OCI-LY1 (cell line): ENCODE results near the gene GUCA1A.

Experiments used
- H2AFZ ChIP-seq: fragments of 200-600 bp; sonication (generic), shearing (Covaris generic); 2 replicates; pipeline ENCODE4 v1.6.0; 2014; ENCODE audit warnings: antibody characterized with exemption, mild to moderate bottlenecking, low read length
- H3F3A ChIP-seq: fragments of 200-600 bp; sonication (generic), shearing (Covaris generic); 2 replicates; pipeline ENCODE4 v1.6.0; 2014; ENCODE audit warnings: mild to moderate bottlenecking, antibody characterized with exemption, low read length, moderate library complexity; ENCODE audit not compliant: insufficient read depth
- H3K27ac ChIP-seq: fragments of 200-600 bp; sonication (generic); 2 replicates; pipeline ENCODE4 v1.5.1; 2014; ENCODE audit warnings: low read length, mixed run types, mild to moderate bottlenecking, low read depth; ENCODE audit not compliant: poor library complexity, severe bottlenecking
- H3K27me3 ChIP-seq: fragments of 200-600 bp; sonication (generic); 2 replicates; pipeline ENCODE4 v1.6.0; 2014; ENCODE audit warnings: antibody characterized with exemption, mild to moderate bottlenecking, low read length, moderate library complexity; ENCODE audit not compliant: insufficient read depth
- H3K36me3 ChIP-seq: fragments of 200-600 bp; sonication (generic); 2 replicates; pipeline ENCODE4 v1.6.1; 2014; ENCODE audit warnings: mild to moderate bottlenecking, antibody characterized with exemption, low read length, moderate library complexity, mixed read lengths; ENCODE audit not compliant: insufficient read depth
- H3K4me1 ChIP-seq: fragments of 200-600 bp; sonication (generic); 2 replicates; pipeline ENCODE4 v1.5.1; 2014; ENCODE audit warnings: mild to moderate bottlenecking, low read length, moderate library complexity; ENCODE audit not compliant: insufficient read depth, severe bottlenecking
- H3K4me2 ChIP-seq: fragments of 200-600 bp; sonication (generic), shearing (Covaris generic); 2 replicates; pipeline ENCODE4 v1.6.1; 2014; ENCODE audit warnings: low read length
- H3K4me3 ChIP-seq: fragments of 200-600 bp; sonication (generic); 2 replicates; pipeline ENCODE4 v1.5.1; 2014; ENCODE audit warnings: low read length, low read depth, mild to moderate bottlenecking, mixed read lengths; ENCODE audit not compliant: poor library complexity, severe bottlenecking
- H3K79me2 ChIP-seq: fragments of 200-600 bp; shearing (Covaris generic); 2 replicates; pipeline ENCODE4 v1.6.1; 2016; ENCODE audit warnings: mixed run types, low read length, mixed read lengths; ENCODE audit not compliant: insufficient read depth
- H3K9ac ChIP-seq: fragments of 200-600 bp; sonication (generic), shearing (Covaris generic); 2 replicates; pipeline ENCODE4 v1.6.1; 2014; ENCODE audit warnings: mild to moderate bottlenecking, low read length, mixed read lengths
- H3K9me2 ChIP-seq: fragments of 200-600 bp; sonication (generic), shearing (Covaris generic); 2 replicates; pipeline ENCODE4 v1.6.1; 2014; ENCODE audit warnings: low read depth, mild to moderate bottlenecking, low read length, mixed read lengths
- H3K9me3 ChIP-seq: fragments of 200-600 bp; shearing (Covaris generic); 2 replicates; pipeline ENCODE4 v1.6.1; 2014; ENCODE audit warnings: low read length, mixed read lengths
- H4K20me1 ChIP-seq: fragments of 200-600 bp; sonication (generic), shearing (Covaris generic); 2 replicates; pipeline ENCODE4 v1.6.0; 2016; ENCODE audit warnings: mild to moderate bottlenecking, low read length; ENCODE audit not compliant: insufficient read depth
- EZH2 ChIP-seq: fragments of 200-600 bp; sonication (generic), shearing (Covaris generic); IDR thresholded peaks from 2 replicates; pipeline ENCODE4 v1.8.0; 2017; ENCODE audit warnings: borderline replicate concordance, mixed run types, mild to moderate bottlenecking, antibody characterized with exemption, low read length, moderate library complexity, mixed read lengths
- TF ChIP-seq, protein P1 (sequence below): fragments of 200-600 bp; sonication (generic), shearing (Covaris generic); IDR thresholded peaks from 2 replicates; pipeline ENCODE4 v1.5.1; 2017; ENCODE audit warnings: mild to moderate bottlenecking, antibody characterized with exemption, low read length, moderate library complexity, mixed read lengths

GUCA1A gene

DNA sequence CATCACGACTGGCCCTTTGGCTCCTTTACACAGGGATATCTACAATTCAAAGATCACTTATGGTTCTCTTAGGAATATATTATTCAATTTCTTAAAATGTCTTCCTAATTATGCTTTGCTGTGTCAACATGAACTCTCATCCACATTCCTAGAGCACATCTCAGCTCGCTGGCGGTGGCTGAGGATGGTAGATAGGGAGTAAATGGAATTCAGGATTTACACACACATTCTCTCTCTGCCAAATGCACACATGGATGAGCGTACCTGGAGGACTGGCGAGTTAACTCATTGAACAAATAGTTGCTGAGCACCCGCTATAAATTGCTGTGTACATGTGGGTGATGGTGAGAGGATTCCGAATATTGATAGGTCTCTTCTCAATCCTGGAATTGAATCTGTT, 49.3 kb downstream of the GUCA1A start:
- Histone ChIP-seq H3K4me3 (no peak overlapping the region), H3K9me2 (no peaks in the 10 kb centered on the region), H3K4me1 (peaks cover 5% of the 10 kb centered on the region), H3K9me3 (no peaks in the 10 kb centered on the region), H3F3A (no peaks in the 10 kb centered on the region), H3K27me3 (0 out of 2 replicates have a peak, but pooled peaks cover 4% of the 10 kb centered on the region), H4K20me1 (no peaks in the 10 kb centered on the region), H2AFZ (no peak overlapping the region), H3K9ac (no peak overlapping the region), H3K27ac (no peak overlapping the region), H3K79me2 (peaks cover 1% of the 10 kb centered on the region), H3K36me3 (no peaks in the 10 kb centered on the region), H3K4me2 (no peak overlapping the region)
- TF ChIP-seq, protein P1, sequence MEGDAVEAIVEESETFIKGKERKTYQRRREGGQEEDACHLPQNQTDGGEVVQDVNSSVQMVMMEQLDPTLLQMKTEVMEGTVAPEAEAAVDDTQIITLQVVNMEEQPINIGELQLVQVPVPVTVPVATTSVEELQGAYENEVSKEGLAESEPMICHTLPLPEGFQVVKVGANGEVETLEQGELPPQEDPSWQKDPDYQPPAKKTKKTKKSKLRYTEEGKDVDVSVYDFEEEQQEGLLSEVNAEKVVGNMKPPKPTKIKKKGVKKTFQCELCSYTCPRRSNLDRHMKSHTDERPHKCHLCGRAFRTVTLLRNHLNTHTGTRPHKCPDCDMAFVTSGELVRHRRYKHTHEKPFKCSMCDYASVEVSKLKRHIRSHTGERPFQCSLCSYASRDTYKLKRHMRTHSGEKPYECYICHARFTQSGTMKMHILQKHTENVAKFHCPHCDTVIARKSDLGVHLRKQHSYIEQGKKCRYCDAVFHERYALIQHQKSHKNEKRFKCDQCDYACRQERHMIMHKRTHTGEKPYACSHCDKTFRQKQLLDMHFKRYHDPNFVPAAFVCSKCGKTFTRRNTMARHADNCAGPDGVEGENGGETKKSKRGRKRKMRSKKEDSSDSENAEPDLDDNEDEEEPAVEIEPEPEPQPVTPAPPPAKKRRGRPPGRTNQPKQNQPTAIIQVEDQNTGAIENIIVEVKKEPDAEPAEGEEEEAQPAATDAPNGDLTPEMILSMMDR: no peak
- no peak for TF ChIP-seq EZH2

DNA sequence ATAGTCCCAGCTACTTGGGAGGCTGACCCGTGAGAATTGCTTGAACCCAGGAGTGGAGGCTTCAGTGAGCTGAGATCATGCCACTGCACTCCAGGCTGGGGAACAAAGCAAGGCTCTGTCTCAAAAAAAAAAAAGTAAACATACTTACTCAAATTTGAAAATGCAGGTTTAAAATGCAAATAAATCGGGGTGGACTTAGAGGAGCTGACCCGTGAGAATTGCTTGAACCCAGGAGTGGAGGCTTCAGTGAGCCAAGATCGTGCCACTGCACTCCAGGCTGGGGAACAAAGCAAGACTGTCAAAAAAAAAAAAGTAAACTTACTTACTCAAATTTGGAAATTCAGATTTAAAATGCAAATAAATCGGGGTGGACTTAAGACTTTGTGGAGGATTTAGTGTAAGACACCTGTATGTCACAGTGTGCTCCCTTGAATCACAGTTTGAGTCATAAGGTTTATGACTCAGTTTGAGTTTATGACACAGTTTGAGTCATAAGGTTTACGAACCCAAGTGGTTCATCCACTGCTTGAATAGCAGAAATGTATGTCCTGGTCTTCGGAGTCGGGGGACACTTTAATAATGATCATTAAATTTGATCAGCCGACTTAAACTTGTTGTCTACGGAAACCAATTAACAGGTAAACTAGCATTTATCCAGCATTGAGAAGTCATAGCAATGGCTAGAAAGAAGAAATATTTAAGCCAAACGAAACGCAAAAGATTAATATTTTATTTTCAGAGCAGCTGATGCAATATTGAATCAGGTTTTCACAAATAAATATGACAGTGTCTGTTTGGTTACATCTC, 51.3 kb downstream of the GUCA1A start:
- Histone ChIP-seq H3K9ac (no peak overlapping the region), H4K20me1 (no peaks in the 10 kb centered on the region), H3K27ac (no peak overlapping the region), H3K4me3 (no peak overlapping the region), H3F3A (no peaks in the 10 kb centered on the region), H3K79me2 (no peaks in the 10 kb centered on the region), H3K27me3 (0 out of 2 replicates have a peak, but pooled peaks cover 4% of the 10 kb centered on the region), H2AFZ (no peak overlapping the region), H3K9me3 (no peaks in the 10 kb centered on the region), H3K9me2 (no peaks in the 10 kb centered on the region), H3K36me3 (no peaks in the 10 kb centered on the region), H3K4me2 (no peak overlapping the region), H3K4me1 (no peaks in the 10 kb centered on the region)
- no peak for TF ChIP-seq EZH2
- TF ChIP-seq, protein P1: no peak

DNA sequence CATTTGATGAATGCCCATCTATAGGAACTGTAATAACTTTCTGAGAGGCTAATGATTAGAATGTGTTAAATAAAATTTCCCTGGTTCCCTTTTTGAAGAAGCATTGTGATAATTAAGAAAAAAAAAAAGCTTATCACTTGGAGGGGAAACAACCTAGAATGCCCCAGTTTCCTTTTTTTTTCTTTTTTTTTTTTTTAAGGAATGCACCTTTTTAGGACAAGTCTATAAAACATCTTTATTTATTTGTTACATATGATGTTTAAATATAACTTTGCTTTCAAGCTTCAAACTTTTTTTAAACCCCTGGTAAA, 51.8 kb downstream of the GUCA1A start:
- no peaks in the 10 kb centered on the region for H3K9me2 ChIP-seq
- H3K36me3 ChIP-seq: no peaks in the 10 kb centered on the region
- no peaks in the 10 kb centered on the region for H3F3A ChIP-seq
- H3K27me3 ChIP-seq: 0 out of 2 replicates have a peak, but pooled peaks cover 4% of the 10 kb centered on the region
- no peaks in the 10 kb centered on the region for H3K9me3 ChIP-seq
- TF ChIP-seq, protein P1: no peak
- TF ChIP-seq EZH2: no peak
- H3K9ac ChIP-seq: no peak overlapping the region
- no peak overlapping the region for H3K4me2 ChIP-seq
- H3K4me1 ChIP-seq: no peaks in the 10 kb centered on the region
- H2AFZ ChIP-seq: no peak overlapping the region
- H3K4me3 ChIP-seq: no peak overlapping the region
- H4K20me1 ChIP-seq: no peaks in the 10 kb centered on the region
- H3K79me2 ChIP-seq: no peaks in the 10 kb centered on the region
- no peak overlapping the region for H3K27ac ChIP-seq
